ENCODE data around the gene BCKDK. TPM values are rescaled to one million over a fixed set of nuclear protein-coding genes. Genes with fewer than 3 reads are reported as not detected.

The BCKDK gene
- polyA plus RNA-seq, 1 donor (not counting 4 experiments of a cell fraction or from before 2014, with no cell fraction given), result 19.9 TPM

DNA sequence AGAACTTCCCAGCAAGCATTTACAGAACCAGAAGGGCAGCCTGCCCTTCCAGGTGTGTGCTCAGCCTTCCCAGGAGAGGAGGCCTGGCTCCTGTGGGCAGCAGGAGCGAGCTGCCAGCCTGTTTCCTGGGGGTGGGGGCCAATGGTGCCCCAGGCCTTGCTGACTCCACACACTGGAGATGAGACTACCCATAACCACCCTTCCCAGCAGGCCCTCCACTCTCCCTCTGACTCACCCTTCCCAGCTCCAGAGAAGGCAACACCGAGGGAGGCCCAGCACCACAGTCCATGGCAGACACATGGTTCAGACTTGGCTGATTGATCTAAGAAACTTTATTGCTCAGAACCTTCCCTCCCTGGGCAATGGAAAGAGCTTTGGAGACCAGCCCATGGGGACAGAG lies 17.6 kb upstream of the BCKDK start:
- peaks cover 7 to 10% of the 10 kb centered on the region in 2 experiments for H3K36me3 ChIP-seq (ENCODE audit: control insufficient read depth in 2 of 2, extremely low read depth in 1 of 2, insufficient read depth in 2 of 2, low read length in 2 of 2)
- H3K9ac ChIP-seq (ENCODE audit: control insufficient read depth, extremely low read depth, insufficient read depth, low read length), result no peak overlapping the region
- H3K4me2 ChIP-seq (ENCODE audit: control insufficient read depth, extremely low read depth, insufficient read depth, low read depth, low read length), result no peak overlapping the region
- no peak for FAIRE-seq
- no peaks in the 10 kb centered on the region for H3K9me3 ChIP-seq (ENCODE audit: control insufficient read depth, low read depth, low read length)
- H3K27ac ChIP-seq (ENCODE audit: control insufficient read depth, insufficient read depth, low read length), result no peak overlapping the region
- dilution Hi-C loops (cut with MboI; ENCODE audit: extremely low pct_ligation_motif_present, low sequenced_read_pairs), result no loop called here
- H2AFZ ChIP-seq (ENCODE audit: control insufficient read depth, low read length), result no peak overlapping the region
- no peaks in the 10 kb centered on the region for H3K9me1 ChIP-seq (ENCODE audit: control insufficient read depth, extremely low read depth, insufficient read depth, low read length)
- peaks cover 12% of the 10 kb centered on the region for H3K4me1 ChIP-seq (ENCODE audit: control insufficient read depth, extremely low read depth, insufficient read depth, low read length)
- no peak overlapping the region for H3K4me3 ChIP-seq (ENCODE audit: control insufficient read depth in 2 of 3, extremely low read depth in 1 of 3, insufficient read depth in 2 of 3, low read depth in 1 of 3, low read length in 3 of 3)
- DNase-seq (ENCODE audit: low read depth, low spot score), result no peak
- H4K20me1 ChIP-seq (ENCODE audit: control insufficient read depth, extremely low read depth, insufficient read depth, low read length), result no peaks in the 10 kb centered on the region
- no peak for TF ChIP-seq EZH2 (IDR thresholded peaks at IDR 0.05; ENCODE audit: low read length)
- TF ChIP-seq, protein P1, sequence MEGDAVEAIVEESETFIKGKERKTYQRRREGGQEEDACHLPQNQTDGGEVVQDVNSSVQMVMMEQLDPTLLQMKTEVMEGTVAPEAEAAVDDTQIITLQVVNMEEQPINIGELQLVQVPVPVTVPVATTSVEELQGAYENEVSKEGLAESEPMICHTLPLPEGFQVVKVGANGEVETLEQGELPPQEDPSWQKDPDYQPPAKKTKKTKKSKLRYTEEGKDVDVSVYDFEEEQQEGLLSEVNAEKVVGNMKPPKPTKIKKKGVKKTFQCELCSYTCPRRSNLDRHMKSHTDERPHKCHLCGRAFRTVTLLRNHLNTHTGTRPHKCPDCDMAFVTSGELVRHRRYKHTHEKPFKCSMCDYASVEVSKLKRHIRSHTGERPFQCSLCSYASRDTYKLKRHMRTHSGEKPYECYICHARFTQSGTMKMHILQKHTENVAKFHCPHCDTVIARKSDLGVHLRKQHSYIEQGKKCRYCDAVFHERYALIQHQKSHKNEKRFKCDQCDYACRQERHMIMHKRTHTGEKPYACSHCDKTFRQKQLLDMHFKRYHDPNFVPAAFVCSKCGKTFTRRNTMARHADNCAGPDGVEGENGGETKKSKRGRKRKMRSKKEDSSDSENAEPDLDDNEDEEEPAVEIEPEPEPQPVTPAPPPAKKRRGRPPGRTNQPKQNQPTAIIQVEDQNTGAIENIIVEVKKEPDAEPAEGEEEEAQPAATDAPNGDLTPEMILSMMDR (optimal IDR thresholded peaks at IDR 0.05 in 1 of 3, IDR thresholded peaks at IDR 0.05 in 1 of 3, conservative IDR thresholded peaks at IDR 0.05 in 1 of 3; ENCODE audit: extremely low read depth in 1 of 3, insufficient read depth in 2 of 3, low read length in 3 of 3), result no peak
- H3K79me2 ChIP-seq (ENCODE audit: control insufficient read depth, insufficient read depth, low read length), result peaks cover 28% of the 10 kb centered on the region
- H3K27me3 ChIP-seq (ENCODE audit: control insufficient read depth, extremely low read depth, insufficient read depth, low read length), result no peaks in the 10 kb centered on the region

DNA sequence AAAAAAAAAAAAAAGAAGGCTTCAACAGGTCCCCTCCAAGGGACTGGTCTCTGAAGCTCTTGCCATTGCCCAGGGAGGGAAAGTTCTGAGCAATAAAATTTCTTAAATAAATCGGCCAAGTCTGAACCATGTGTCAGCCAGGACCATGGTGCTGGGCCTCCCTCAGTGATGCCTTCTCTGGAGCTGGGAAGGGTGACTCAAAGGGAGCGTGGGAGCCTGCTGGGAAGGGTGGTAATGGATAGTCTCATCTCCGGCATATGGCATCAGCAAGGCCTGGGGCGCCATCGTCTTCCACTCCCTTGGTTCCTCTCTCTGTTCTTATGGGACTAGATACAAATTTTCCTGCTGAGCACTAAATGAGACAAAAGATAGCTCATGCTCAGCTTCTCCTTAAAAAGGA lies 15.9 kb upstream of the BCKDK start:
- Histone ChIP-seq H3K9ac (ENCODE audit: control insufficient read depth, extremely low read depth, insufficient read depth, low read length) (no peak overlapping the region), H2AFZ (ENCODE audit: control insufficient read depth, low read length) (no peak overlapping the region), H3K4me3 (ENCODE audit: control insufficient read depth in 2 of 3, extremely low read depth in 1 of 3, insufficient read depth in 2 of 3, low read depth in 1 of 3, low read length in 3 of 3) (no peak overlapping the region), H3K4me2 (ENCODE audit: control insufficient read depth, extremely low read depth, insufficient read depth, low read depth, low read length) (no peak overlapping the region), H3K9me1 (ENCODE audit: control insufficient read depth, extremely low read depth, insufficient read depth, low read length) (no peaks in the 10 kb centered on the region), H3K36me3 (ENCODE audit: control insufficient read depth in 2 of 2, extremely low read depth in 1 of 2, insufficient read depth in 2 of 2, low read length in 2 of 2) (peaks cover 7 to 8% of the 10 kb centered on the region in 2 experiments), H3K9me3 (ENCODE audit: control insufficient read depth, low read depth, low read length) (no peaks in the 10 kb centered on the region), H3K27ac (ENCODE audit: control insufficient read depth, insufficient read depth, low read length) (no peak overlapping the region), H4K20me1 (ENCODE audit: control insufficient read depth, extremely low read depth, insufficient read depth, low read length) (no peaks in the 10 kb centered on the region), H3K4me1 (ENCODE audit: control insufficient read depth, extremely low read depth, insufficient read depth, low read length) (peaks cover 9% of the 10 kb centered on the region), H3K79me2 (ENCODE audit: control insufficient read depth, insufficient read depth, low read length) (peaks cover 28% of the 10 kb centered on the region), H3K27me3 (ENCODE audit: control insufficient read depth, extremely low read depth, insufficient read depth, low read length) (no peaks in the 10 kb centered on the region)
- dilution Hi-C loops (cut with MboI; ENCODE audit: extremely low pct_ligation_motif_present, low sequenced_read_pairs), result no loop called here
- DNase-seq (ENCODE audit: low read depth, low spot score), result no peak
- no peak for TF ChIP-seq EZH2 (IDR thresholded peaks at IDR 0.05; ENCODE audit: low read length)
- TF ChIP-seq, protein P1 (optimal IDR thresholded peaks at IDR 0.05 in 1 of 3, IDR thresholded peaks at IDR 0.05 in 1 of 3, conservative IDR thresholded peaks at IDR 0.05 in 1 of 3; ENCODE audit: extremely low read depth in 1 of 3, insufficient read depth in 2 of 3, low read length in 3 of 3), result no peak
- no peak for FAIRE-seq
